Measurements from ENCODE around the gene LIME1. TPM values are rescaled to one million over a fixed set of nuclear protein-coding genes. Genes with fewer than 3 reads are reported as not detected.
A peak's percentile ranks its signal among the peaks of the same experiment; 100 is the strongest.

LIME1 gene
- total RNA-seq, 1 donor from 2014 or later = 7.8 TPM

DNA sequence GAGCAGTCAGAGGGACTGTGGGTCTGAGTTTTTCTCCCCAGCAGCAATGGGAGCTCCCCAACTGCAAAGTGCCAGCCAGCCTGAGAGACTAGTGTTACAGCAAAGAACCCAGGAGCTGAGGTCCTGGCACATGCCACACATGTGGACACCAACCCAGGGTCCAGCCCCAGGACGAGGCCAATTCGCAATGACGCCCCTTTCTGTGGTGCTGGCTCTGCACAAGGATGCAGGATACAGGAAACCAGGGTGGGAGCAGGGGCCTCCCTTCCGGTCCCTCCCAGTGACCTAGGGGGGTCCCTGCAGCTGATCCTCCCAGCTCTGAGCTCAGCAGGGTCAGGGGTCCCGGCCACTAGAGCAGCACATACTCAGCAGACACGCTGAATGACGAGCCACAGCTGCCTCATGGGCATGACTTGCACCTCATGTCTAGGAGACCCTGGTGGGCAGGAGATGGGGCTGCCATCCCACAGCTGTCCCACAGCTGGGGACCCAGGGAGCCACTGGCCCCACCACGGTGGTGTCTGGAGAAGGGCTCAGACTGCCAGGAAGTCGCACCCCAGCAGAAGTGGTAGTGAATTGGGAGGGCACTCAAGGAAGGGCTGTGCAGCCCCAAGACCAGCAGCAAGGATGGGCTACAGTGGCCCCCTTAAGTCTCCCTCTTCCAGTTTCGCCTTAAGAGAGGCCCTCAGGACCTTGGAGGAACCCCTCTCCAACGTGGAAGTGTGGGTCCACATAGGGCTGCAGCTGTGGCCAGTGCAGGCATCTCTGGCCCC is 32.3 kb upstream of the LIME1 start:
- no peak for TF ChIP-seq CTCF (IDR thresholded peaks at IDR 0.05)
- ATAC-seq = no peak
- Histone ChIP-seq H3K27ac (no peak overlapping the region), H3K4me1 (peaks cover 19% of the 10 kb centered on the region), H3K27me3 (no peaks in the 10 kb centered on the region), H3K4me3 (no peak overlapping the region), H3K9me3 (no peaks in the 10 kb centered on the region), H3K36me3 (peaks cover 34% of the 10 kb centered on the region)
- DNase-seq = peak; percentile 60
- intact Hi-C loops (cut with DNase I) = no loop called here

DNA sequence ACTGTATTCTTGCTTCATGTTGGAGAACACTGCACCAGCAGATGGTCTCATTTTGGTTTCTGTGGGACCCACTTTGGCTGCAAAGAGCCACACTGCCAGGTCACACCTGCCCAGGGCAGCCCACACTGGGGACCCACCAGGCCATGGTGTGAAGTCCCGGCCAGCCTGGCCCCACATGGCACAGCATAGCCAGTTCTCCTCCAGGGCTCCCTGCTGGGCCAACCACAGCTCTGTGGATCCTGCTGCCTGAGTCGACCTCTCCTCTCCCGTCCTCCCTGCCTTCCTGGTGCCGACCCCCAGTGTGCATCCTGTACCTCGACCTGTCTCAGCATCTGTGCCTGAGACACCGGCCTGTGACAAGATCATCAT is 31.7 kb upstream of the LIME1 start:
- H3K27me3 ChIP-seq = no peaks in the 10 kb centered on the region
- ATAC-seq (no peak), DNase-seq (no peak)
- TF ChIP-seq CTCF (IDR thresholded peaks at IDR 0.05) = no peak
- H3K4me3 ChIP-seq = no peak overlapping the region
- H3K9me3 ChIP-seq = no peaks in the 10 kb centered on the region
- peaks cover 40% of the 10 kb centered on the region for H3K36me3 ChIP-seq
- intact Hi-C loops (cut with DNase I) = no loop called here
- H3K27ac ChIP-seq = no peak overlapping the region
- peaks cover 24% of the 10 kb centered on the region for H3K4me1 ChIP-seq

DNA sequence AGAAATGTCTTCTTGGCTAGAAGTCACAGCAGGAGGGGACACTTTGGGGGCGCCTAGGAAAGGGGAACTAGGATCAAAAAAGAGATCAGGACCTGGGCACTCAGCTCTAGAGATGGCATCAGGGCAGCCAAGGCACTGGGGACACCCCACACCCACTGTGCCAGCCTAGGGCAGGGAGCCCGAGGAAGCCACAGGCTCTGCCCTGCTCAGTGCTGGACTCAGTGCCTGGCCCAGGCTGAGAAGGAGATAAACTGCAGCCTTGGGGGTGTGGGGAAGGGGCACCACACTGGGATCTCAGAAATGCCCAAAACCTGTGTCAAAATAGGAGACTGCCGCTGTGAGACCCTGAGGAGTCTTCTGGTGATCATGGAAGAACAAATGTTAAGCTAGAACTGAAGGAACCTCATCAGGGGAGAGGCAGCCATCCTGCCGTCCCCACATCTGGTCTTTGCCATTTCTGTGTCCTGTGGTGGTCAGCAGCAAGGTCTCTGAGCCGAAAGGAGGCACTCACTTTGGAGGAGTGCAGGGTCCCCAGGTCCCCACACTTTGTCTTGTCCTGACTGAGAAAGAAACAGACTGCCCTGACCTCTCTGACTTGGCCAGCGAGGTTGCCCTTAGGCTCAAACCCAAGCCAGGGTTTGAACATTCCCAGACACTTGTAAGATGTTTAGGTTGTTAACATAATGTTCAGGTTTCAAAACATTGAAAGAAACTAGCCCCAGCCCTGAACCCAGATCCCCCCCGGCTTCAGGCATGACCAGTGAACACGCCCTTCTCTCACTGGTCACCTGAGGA is 31.0 kb upstream of the LIME1 start:
- intact Hi-C loops (cut with DNase I) = no loop called here
- DNase-seq = no peak
- Histone ChIP-seq H3K4me3 (no peak overlapping the region), H3K9me3 (no peaks in the 10 kb centered on the region), H3K36me3 (peaks cover 47% of the 10 kb centered on the region), H3K27me3 (no peaks in the 10 kb centered on the region), H3K4me1 (peaks cover 24% of the 10 kb centered on the region), H3K27ac (no peak overlapping the region)
- ATAC-seq = no peak
- TF ChIP-seq CTCF (IDR thresholded peaks at IDR 0.05) = no peak

- DNase-seq (no peak), ATAC-seq (no peak)
- no peaks in the 10 kb centered on the region for H3K9me3 ChIP-seq
- H3K4me1 ChIP-seq = peaks cover 24% of the 10 kb centered on the region
- intact Hi-C loops (cut with DNase I) = no loop called here
- H3K36me3 ChIP-seq = peaks cover 53% of the 10 kb centered on the region
- H3K27me3 ChIP-seq = no peaks in the 10 kb centered on the region
- H3K4me3 ChIP-seq = peak overlapping the region; percentile 75
- H3K27ac ChIP-seq = peak overlapping the region; percentile 93
- no peak for TF ChIP-seq CTCF (IDR thresholded peaks at IDR 0.05)
These were observed 30.3 kb upstream of the LIME1 start for GRCh38 chr20:63706027-63706695.

DNA sequence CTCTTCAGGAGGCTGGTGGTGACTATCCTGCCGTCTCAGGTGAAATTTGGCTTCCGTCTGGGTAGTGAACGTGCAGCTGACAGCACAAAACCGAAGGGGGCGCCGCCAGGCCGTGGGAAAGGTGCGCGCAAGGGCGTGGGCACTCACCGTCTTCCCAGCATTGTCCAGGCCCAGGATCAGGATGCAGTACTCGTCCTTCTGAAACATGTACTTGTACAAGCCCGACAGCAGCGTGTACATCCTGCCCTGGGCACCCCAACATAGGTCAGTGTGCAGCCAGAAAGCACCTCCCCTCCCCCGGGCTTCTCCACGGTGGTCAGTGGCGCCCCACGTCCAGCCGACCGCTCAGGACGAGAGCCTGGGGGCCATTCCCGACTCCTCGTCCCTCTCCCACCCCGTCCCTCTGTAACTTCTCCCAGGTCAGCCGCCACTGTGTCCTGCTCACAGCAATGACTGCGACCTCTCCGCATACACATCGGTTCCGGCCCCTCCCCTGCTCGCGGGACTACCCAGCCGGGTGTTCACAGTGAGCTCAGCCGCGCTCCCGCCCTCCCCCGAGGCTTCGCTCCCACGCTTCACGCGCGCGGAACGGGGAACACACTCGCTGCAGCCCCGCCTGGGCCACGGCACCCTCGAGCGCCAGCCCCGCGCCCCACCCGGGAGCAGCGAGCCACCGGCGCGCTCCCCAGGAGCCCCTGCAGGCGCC is 29.5 kb upstream of the LIME1 start:
- H3K9me3 ChIP-seq = no peaks in the 10 kb centered on the region
- peak overlapping the region; percentile 75 for H3K4me3 ChIP-seq
- DNase-seq (peak; percentile 83), ATAC-seq (peak; percentile 51)
- H3K36me3 ChIP-seq = peaks cover 62% of the 10 kb centered on the region
- peaks cover 24% of the 10 kb centered on the region for H3K4me1 ChIP-seq
- intact Hi-C loops (cut with DNase I) = no loop called here
- TF ChIP-seq CTCF (IDR thresholded peaks at IDR 0.05) = peak; percentile 27
- H3K27ac ChIP-seq = peak overlapping the region; percentile 93
- H3K27me3 ChIP-seq = no peaks in the 10 kb centered on the region
